NCI-H1105 treated with DMSO at 0.1 percent for 48 hours (cell line): ENCODE results near the gene GTSF1L.
A peak's percentile ranks its signal among the peaks of the same experiment; 100 is the strongest.
"Not testable (repeated sequence)": the region's sequence is repeated elsewhere in the genome, so short reads cannot be mapped to it uniquely, and the experiment has no call there.

Source experiments
- DNase-seq: peaks from one replicate; lab custom pipeline; 2025; lab: John Stamatoyannopoulos, UW

Gene GTSF1L

GRCh38 chr20:43726811-43727338 lies at the start of gene GTSF1L:
TSS of gene GTSF1L (minus strand) at chr20:43727002. CDS start at chr20:43726694, 308 bp downstream.
- no peak for DNase-seq

- no peak for DNase-seq
Observed at GRCh38 chr20:43774754-43775153, 48.0 kb upstream of the GTSF1L start.

GRCh38 chr20:43771503-43772190 lies 44.8 kb upstream of the GTSF1L start:
- DNase-seq: no peak

- no peak for DNase-seq
Observed at GRCh38 chr20:43770342-43770741, 43.5 kb upstream of the GTSF1L start.

- DNase-seq: no peak
Observed at GRCh38 chr20:43767686-43768474, 41.1 kb upstream of the GTSF1L start.

- no peak for DNase-seq
Observed at GRCh38 chr20:43766917-43767316, 40.1 kb upstream of the GTSF1L start.

GRCh38 chr20:43766385-43766784 lies 39.6 kb upstream of the GTSF1L start:
- no peak for DNase-seq

GRCh38 chr20:43765916-43766315 lies 39.1 kb upstream of the GTSF1L start:
- no peak for DNase-seq

- DNase-seq: no peak
Observed at GRCh38 chr20:43762911-43763310, 36.1 kb upstream of the GTSF1L start.

GRCh38 chr20:43761386-43762340 lies 34.9 kb upstream of the GTSF1L start:
- DNase-seq: peak; percentile 10

GRCh38 chr20:43757888-43758287 lies 31.1 kb upstream of the GTSF1L start:
- not testable (repeated sequence) for DNase-seq

GRCh38 chr20:43755851-43756250 lies 29.0 kb upstream of the GTSF1L start:
- no peak for DNase-seq

- no peak for DNase-seq
Observed at GRCh38 chr20:43755390-43755789, 28.6 kb upstream of the GTSF1L start.

GRCh38 chr20:43752561-43753301 lies 25.9 kb upstream of the GTSF1L start:
- no peak for DNase-seq

GRCh38 chr20:43752051-43752360 lies 25.2 kb upstream of the GTSF1L start:
- no peak for DNase-seq

- DNase-seq: no peak
Observed at GRCh38 chr20:43751167-43752050, 24.6 kb upstream of the GTSF1L start.

- DNase-seq: no peak
Observed at GRCh38 chr20:43750774-43751166, 24.0 kb upstream of the GTSF1L start.

GRCh38 chr20:43749734-43750294 lies 23.0 kb upstream of the GTSF1L start:
- peak; percentile 47 for DNase-seq

- DNase-seq: no peak
Observed at GRCh38 chr20:43748274-43748673, 21.5 kb upstream of the GTSF1L start.
